B cell (primary cell): ENCODE data around the gene CBLB. TPM values are rescaled to one million over a fixed set of nuclear protein-coding genes. Genes with fewer than 3 reads are reported as not detected.

Experiments
- ATAC-seq: fragments of 200-7000 bp; cut with Tn5 transposase; one replicate; pipeline ENCODE4 v1.10.0; 2021; ENCODE audit warnings: low read depth, mild to moderate bottlenecking, moderate number of reproducible peaks, moderate library complexity
- CTCF ChIA-PET: fragments of 350-600 bp; sonication (Branson Sonifier 250); formaldehyde crosslinking; loops from one replicate; lab custom pipeline; 2021; ENCODE audit warnings: antibody characterized with exemption, inconsistent platforms; lab: Charles Lee
- POLR2A ChIA-PET: fragments of 350-600 bp; sonication (Branson Sonifier 250); formaldehyde crosslinking; loops from one replicate; lab custom pipeline; 2021; ENCODE audit warnings: antibody characterized with exemption; lab: Charles Lee
- DNase-seq: peaks from one replicate; pipeline ENCODE4 v3.0.0; 2013
- H2AFZ ChIP-seq: 2 replicates; pipeline ENCODE4 v1.6.1; 2012; ENCODE audit warnings: mild to moderate bottlenecking, low read depth, low read length; ENCODE audit not compliant: insufficient read depth, poor library complexity, severe bottlenecking
- H3K27ac ChIP-seq, 2 donors: 1 replicate in 1 of 2; 2 replicates in 1 of 2; pipeline ENCODE4 v1.5.1; 2012 to 2013; ENCODE audit warnings: low read length in 2 of 2, mild to moderate bottlenecking in 2 of 2, moderate library complexity in 1 of 2
- H3K27me3 ChIP-seq, 4 experiments: fragments of 200-600 bp in 1 of 4; sonication (generic) in 1 of 4; replicated peaks in 1 of 4; 1 replicate in 2 of 4; 2 replicates in 2 of 4; pipeline versions ENCODE4 v1.6.1 to v1.7.0; 2013 to 2016; ENCODE audit warnings: low read length in 3 of 4, mild to moderate bottlenecking in 2 of 4, mixed read lengths in 1 of 4, moderate library complexity in 1 of 4; ENCODE audit not compliant: insufficient read depth in 4 of 4, control insufficient read depth in 3 of 4; ENCODE audit errors: control extremely low read depth in 1 of 4
- H3K36me3 ChIP-seq, 2 experiments: replicated peaks in 1 of 2; 1 replicate in 1 of 2; 2 replicates in 1 of 2; pipeline versions ENCODE4 v1.6.1 to v1.7.1; 2013; ENCODE audit warnings: low read length in 1 of 2; ENCODE audit not compliant: insufficient read depth in 2 of 2, control insufficient read depth in 1 of 2; ENCODE audit errors: control extremely low read depth in 1 of 2, extremely low read depth in 1 of 2
- H3K4me1 ChIP-seq, 2 donors: fragments of 200-600 bp in 1 of 2; sonication (generic) in 1 of 2; 1 replicate in 1 of 2; 2 replicates in 1 of 2; pipeline versions ENCODE4 v1.5.1 to v1.6.1; 2013 to 2017; ENCODE audit warnings: low read length in 2 of 2; ENCODE audit not compliant: control insufficient read depth in 2 of 2, insufficient read depth in 2 of 2
- H3K4me2 ChIP-seq: replicated peaks from 2 replicates; pipeline ENCODE3; 2012; ENCODE audit warnings: mild to moderate bottlenecking, low read depth, low read length; ENCODE audit not compliant: poor library complexity, severe bottlenecking
- H3K4me3 ChIP-seq, 5 experiments: fragments of 200-600 bp in 1 of 5; sonication (generic) in 1 of 5; 1 replicate in 3 of 5; 2 replicates in 2 of 5; pipeline versions ENCODE4 v1.5.1 to v1.7.0; 2011 to 2016; ENCODE audit warnings: low read length in 4 of 5, mild to moderate bottlenecking in 4 of 5, low read depth in 2 of 5, control low read depth in 1 of 5, moderate library complexity in 1 of 5; ENCODE audit not compliant: insufficient read depth in 1 of 5; ENCODE audit errors: control extremely low read depth in 1 of 5, extremely low read depth in 1 of 5
- H3K79me2 ChIP-seq: fragments of 200-600 bp; sonication (generic); one replicate; pipeline ENCODE4 v1.6.0; 2016; ENCODE audit warnings: low read length; ENCODE audit not compliant: control insufficient read depth, insufficient read depth
- H3K9ac ChIP-seq: fragments of 200-600 bp; sonication (generic); 2 replicates; pipeline ENCODE4 v1.6.1; 2017; ENCODE audit warnings: mild to moderate bottlenecking, low read length, moderate library complexity
- H3K9me3 ChIP-seq, 3 donors: one replicate each; pipeline versions ENCODE4 v1.6.1 to v1.7.1; 2013; ENCODE audit warnings: low read length in 2 of 3; ENCODE audit not compliant: control insufficient read depth in 2 of 3, insufficient read depth in 1 of 3; ENCODE audit errors: control extremely low read depth in 1 of 3
- H4K20me1 ChIP-seq: 2 replicates; pipeline ENCODE4 v1.6.0; 2012; ENCODE audit warnings: mild to moderate bottlenecking, low read length; ENCODE audit not compliant: insufficient read depth, control insufficient read depth, poor library complexity, severe bottlenecking
- H3K27ac Mint-ChIP-seq: one replicate; pipeline ENCODE4 v1.8.0; 2021; ENCODE audit warnings: mixed read lengths
- H3K27me3 Mint-ChIP-seq: one replicate; pipeline ENCODE4 v1.8.0; 2021; ENCODE audit warnings: mixed read lengths
- H3K4me1 Mint-ChIP-seq: one replicate; pipeline ENCODE4 v1.8.0; 2021; ENCODE audit warnings: mixed read lengths
- H3K4me3 Mint-ChIP-seq: one replicate; pipeline ENCODE4 v1.8.0; 2021; ENCODE audit warnings: mixed read lengths
- H3K9me3 Mint-ChIP-seq: one replicate; pipeline ENCODE4 v1.8.0; 2022; ENCODE audit warnings: mixed read lengths; ENCODE audit not compliant: insufficient read depth
- CTCF ChIP-seq: fragments of 200-600 bp; IDR thresholded peaks from one replicate; pipeline ENCODE4 v1.8.0; 2022; ENCODE audit warnings: antibody characterized with exemption, mild to moderate bottlenecking
- EZH2 ChIP-seq: IDR thresholded peaks from 2 replicates; pipeline ENCODE4 v1.6.1; 2012; ENCODE audit warnings: borderline replicate concordance, low read depth, mild to moderate bottlenecking, moderate library complexity, low read length; ENCODE audit not compliant: insufficient read depth, poor library complexity, severe bottlenecking
- WGBS: methylation state at CpG from one replicate; pipeline ENCODE4 v1.1.5; 2013; ENCODE audit warnings: missing lambda C conversion rate; ENCODE audit not compliant: insufficient coverage; 5-methylcytosine and 5-hydroxymethylcytosine counted together
- intact Hi-C: fragments of 100-400 bp; cut with micrococcal nuclease; formaldehyde crosslinking; loops from one replicate; pipeline ENCODE4 v1.10.0; 2022
- polyA plus RNA-seq: library from polyadenylated mRNA; depleted of rRNA; stranded (reverse); fragments of >200 nt; gene quantifications from 2 replicates; pipeline ENCODE4 v1.2.3, GENCODE V29; 2012
- total RNA-seq, 2 donors: library from RNA; stranded (reverse); fragments of 120-200 nt in 1 of 2; gene quantifications; 1 replicate in 1 of 2; 2 replicates in 1 of 2; pipeline versions ENCODE4 v1.2.3 to v1.2.4, GENCODE V29; 2013 to 2022

The CBLB gene
- total and polyA plus RNA-seq, 2 donors (not counting 1 experiment from before 2014, with no cell fraction given) = 19.0 to 135 TPM

- CTCF ChIA-PET = no interaction called here
- ATAC-seq (no peak), DNase-seq (no peak)
- Histone ChIP-seq H3K9ac (no peak overlapping the region), H3K4me2 (no peak overlapping the region), H3K79me2 (peaks cover 56% of the 10 kb centered on the region), H2AFZ (no peak overlapping the region), H4K20me1 (no peaks in the 10 kb centered on the region), H3K9me3 (peaks cover 0 to 1% (median 0%) of the 10 kb centered on the region in 3 donors), H3K4me3 (no peak overlapping the region), H3K4me1 (peaks cover 3 to 9% of the 10 kb centered on the region in 2 donors), H3K27ac (no peak overlapping the region), H3K27me3 (no peaks in the 10 kb centered on the region), H3K36me3 (peaks cover 12 to 17% of the 10 kb centered on the region in 2 experiments)
- Mint-ChIP-seq H3K4me1 (peaks cover 23% of the 10 kb centered on the region), H3K4me3 (no peak overlapping the region), H3K27me3 (no peaks in the 10 kb centered on the region), H3K27ac (no peak overlapping the region), H3K9me3 (no peaks in the 10 kb centered on the region)
- intact Hi-C loops = no loop called here
- TF ChIP-seq EZH2 (no peak), CTCF (no peak)
- POLR2A ChIA-PET = no interaction called here
Observed at GRCh38 chr3:105844704-105845103, 24.1 kb downstream of the CBLB start.

- TF ChIP-seq CTCF (no peak), EZH2 (no peak)
- intact Hi-C loops = no loop called here
- DNase-seq (no peak), ATAC-seq (no peak)
- POLR2A ChIA-PET = no interaction called here
- WGBS = 100% methylated on average over 1 of the region's 6 CpGs
- Mint-ChIP-seq H3K4me3 (no peak overlapping the region), H3K4me1 (peaks cover 21% of the 10 kb centered on the region), H3K27ac (no peak overlapping the region), H3K27me3 (no peaks in the 10 kb centered on the region), H3K9me3 (no peaks in the 10 kb centered on the region)
- Histone ChIP-seq H3K4me3 (no peak overlapping the region), H3K4me1 (peaks cover 3 to 9% of the 10 kb centered on the region in 2 donors), H2AFZ (no peak overlapping the region), H3K9ac (no peak overlapping the region), H3K9me3 (peaks cover 0 to 1% (median 0%) of the 10 kb centered on the region in 3 donors), H3K27me3 (no peaks in the 10 kb centered on the region), H3K4me2 (no peak overlapping the region), H3K36me3 (peaks cover 14 to 17% of the 10 kb centered on the region in 2 experiments), H3K27ac (no peak overlapping the region), H4K20me1 (no peaks in the 10 kb centered on the region), H3K79me2 (peaks cover 49% of the 10 kb centered on the region)
- CTCF ChIA-PET = interaction anchor here (0.5 kb wide), 1 partner anchor 142 kb away, joined by 3 read pairs; no protein-coding TSS in a partner anchor
Observed at GRCh38 chr3:105843994-105844393, 24.8 kb downstream of the CBLB start.
